RWPE2 (cell line): ENCODE measurements around the gene KCNB1.

ENCODE experiments used
- ATAC-seq: fragments of 200-7000 bp; cut with Tn5 transposase; 3 replicates; pipeline ENCODE4 v1.9.1; 2021; ENCODE audit warnings: low read depth
- DNase-seq: peaks from one replicate; pipeline ENCODE4 v3.0.0-alpha.2; 2020; ENCODE audit warnings: low spot score
- H3K27ac ChIP-seq: fragments of 450-650 bp; 2 replicates; pipeline ENCODE4 v1.5.1; 2017; ENCODE audit warnings: mild to moderate bottlenecking; ENCODE audit not compliant: poor library complexity, severe bottlenecking
- H3K27me3 ChIP-seq: fragments of 250-450 bp; sonication (Bioruptor Pico); 2 replicates; pipeline ENCODE4 v1.5.1; 2021; ENCODE audit warnings: mild to moderate bottlenecking, moderate library complexity; ENCODE audit not compliant: insufficient read depth, poor library complexity, severe bottlenecking
- H3K36me3 ChIP-seq: fragments of 250-450 bp; sonication (Bioruptor Pico); 2 replicates; pipeline ENCODE4 v1.5.1; 2020; ENCODE audit warnings: low read depth, mild to moderate bottlenecking, moderate library complexity
- H3K4me1 ChIP-seq: fragments of 250-450 bp; sonication (Bioruptor Pico); 2 replicates; pipeline ENCODE4 v1.5.1; 2021; ENCODE audit warnings: mild to moderate bottlenecking, moderate library complexity; ENCODE audit not compliant: insufficient read depth, poor library complexity, severe bottlenecking
- H3K4me3 ChIP-seq: fragments of 250-450 bp; sonication (Bioruptor Pico); 2 replicates; pipeline ENCODE4 v1.5.1; 2021; ENCODE audit warnings: mild to moderate bottlenecking, moderate library complexity; ENCODE audit not compliant: severe bottlenecking
- H3K9me3 ChIP-seq: fragments of 250-450 bp; sonication (Bioruptor Pico); 2 replicates; pipeline ENCODE4 v1.5.1; 2021; ENCODE audit warnings: mild to moderate bottlenecking, moderate library complexity; ENCODE audit not compliant: severe bottlenecking
- CTCF ChIP-seq: fragments of 450-650 bp; IDR thresholded peaks from one replicate; pipeline ENCODE4 v1.5.1; 2017; ENCODE audit warnings: mild to moderate bottlenecking, moderate library complexity; ENCODE audit not compliant: poor library complexity, severe bottlenecking

The KCNB1 gene

GRCh38 chr20:49389854-49390253 is 92.6 kb downstream of the KCNB1 start:
- TF ChIP-seq CTCF = no peak
- Histone ChIP-seq H3K9me3 (no peaks in the 10 kb centered on the region), H3K36me3 (no peaks in the 10 kb centered on the region), H3K4me1 (peaks cover 6% of the 10 kb centered on the region), H3K27ac (no peak overlapping the region), H3K27me3 (no peaks in the 10 kb centered on the region), H3K4me3 (no peak overlapping the region)
- ATAC-seq (no peak), DNase-seq (no peak)

- no peaks in the 10 kb centered on the region for H3K36me3 ChIP-seq
- no peaks in the 10 kb centered on the region for H3K9me3 ChIP-seq
- H3K4me1 ChIP-seq = peaks cover 6% of the 10 kb centered on the region
- no peak overlapping the region for H3K27ac ChIP-seq
- TF ChIP-seq CTCF = no peak
- DNase-seq = no peak
- H3K27me3 ChIP-seq = no peaks in the 10 kb centered on the region
- no peak overlapping the region for H3K4me3 ChIP-seq
- no peak for ATAC-seq
Measured at GRCh38 chr20:49388744-49389143, 93.7 kb downstream of the KCNB1 start.

- H3K27ac ChIP-seq = no peak overlapping the region
- H3K36me3 ChIP-seq = no peaks in the 10 kb centered on the region
- H3K9me3 ChIP-seq = no peaks in the 10 kb centered on the region
- no peak for ATAC-seq
- DNase-seq = no peak
- no peaks in the 10 kb centered on the region for H3K27me3 ChIP-seq
- H3K4me1 ChIP-seq = peaks cover 6% of the 10 kb centered on the region
- no peak overlapping the region for H3K4me3 ChIP-seq
- no peak for TF ChIP-seq CTCF
Measured at GRCh38 chr20:49387581-49387939, 94.9 kb downstream of the KCNB1 start.

- Histone ChIP-seq H3K4me3 (no peak overlapping the region), H3K4me1 (peaks cover 10% of the 10 kb centered on the region), H3K27me3 (no peaks in the 10 kb centered on the region), H3K27ac (no peak overlapping the region), H3K36me3 (no peaks in the 10 kb centered on the region), H3K9me3 (no peaks in the 10 kb centered on the region)
- ATAC-seq = peak; percentile 26; the same call in 2 of the 3 replicates
- no peak for DNase-seq
- TF ChIP-seq CTCF = no peak
Measured at GRCh38 chr20:49386848-49387580, 95.5 kb downstream of the KCNB1 start.

GRCh38 chr20:49385465-49385864 is 97.0 kb downstream of the KCNB1 start:
- ATAC-seq = peak; percentile 51

More at GRCh38 chr20:49385465-49385864, 97.0 kb downstream of the KCNB1 start:
- Histone ChIP-seq H3K9me3 (no peaks in the 10 kb centered on the region), H3K36me3 (no peaks in the 10 kb centered on the region), H3K4me3 (no peak overlapping the region), H3K4me1 (peaks cover 25% of the 10 kb centered on the region), H3K27me3 (no peaks in the 10 kb centered on the region), H3K27ac (no peak overlapping the region)
- no peak for DNase-seq
- TF ChIP-seq CTCF = no peak
